OCI-LY1 (cell line): Measurements from ENCODE around the gene ACAD8.

Experiments
- CTCF ChIP-seq: fragments of 200-600 bp; sonication (generic), shearing (Covaris generic); IDR thresholded peaks from 2 replicates; pipeline ENCODE4 v1.5.1; 2017; ENCODE audit warnings: mild to moderate bottlenecking, antibody characterized with exemption, low read length, moderate library complexity, mixed read lengths
- EZH2 ChIP-seq: fragments of 200-600 bp; sonication (generic), shearing (Covaris generic); IDR thresholded peaks from 2 replicates; pipeline ENCODE4 v1.8.0; 2017; ENCODE audit warnings: borderline replicate concordance, mixed run types, mild to moderate bottlenecking, antibody characterized with exemption, low read length, moderate library complexity, mixed read lengths

GRCh38 chr11:134237557-134237922 is 15.8 kb upstream of the ACAD8 start:
- TF ChIP-seq CTCF (no peak), EZH2 (no peak)
